Astrocyte (in vitro differentiated cells and primary cell): ENCODE results near the gene ZDHHC14. TPM values are rescaled to one million over a fixed set of nuclear protein-coding genes. Genes with fewer than 3 reads are reported as not detected.

Source experiments
- DNase-seq: peaks from one replicate; pipeline ENCODE4 v3.0.0-alpha.2; 2010; ENCODE audit warnings: low read depth
- FAIRE-seq: peaks from 2 replicates; lab custom pipeline; 2011; peaks lifted over from hg19 to GRCh38; lab: Jason Lieb, UNC
- H2AFZ ChIP-seq: 2 replicates; pipeline ENCODE4 v1.6.0; 2012; ENCODE audit warnings: low read depth, low read length, inconsistent platforms
- H3K27ac ChIP-seq: 2 replicates; pipeline ENCODE4 v1.5.1; 2011; ENCODE audit warnings: low read depth, low read length, inconsistent platforms
- H3K27me3 ChIP-seq: 2 replicates; pipeline ENCODE4 v1.6.0; 2011; ENCODE audit warnings: low read length, inconsistent platforms; ENCODE audit not compliant: insufficient read depth
- H3K36me3 ChIP-seq: 2 replicates; pipeline ENCODE4 v1.5.1; 2011; ENCODE audit warnings: low read length, inconsistent platforms; ENCODE audit not compliant: insufficient read depth
- H3K4me1 ChIP-seq: 2 replicates; pipeline ENCODE4 v1.5.1; 2011; ENCODE audit warnings: low read length, inconsistent platforms; ENCODE audit not compliant: insufficient read depth
- H3K4me2 ChIP-seq: 2 replicates; pipeline ENCODE4 v1.6.0; 2012; ENCODE audit warnings: low read length, inconsistent platforms
- H3K4me3 ChIP-seq: 2 replicates; pipeline ENCODE4 v1.5.1; 2011; ENCODE audit warnings: low read depth, mild to moderate bottlenecking, low read length, inconsistent platforms; ENCODE audit not compliant: insufficient read depth
- H3K79me2 ChIP-seq: 2 replicates; pipeline ENCODE4 v1.6.0; 2012; ENCODE audit warnings: mild to moderate bottlenecking, low read length, inconsistent platforms; ENCODE audit not compliant: insufficient read depth
- H3K9ac ChIP-seq: 2 replicates; pipeline ENCODE4 v1.6.0; 2012; ENCODE audit warnings: mild to moderate bottlenecking, low read length, inconsistent platforms
- H3K9me3 ChIP-seq: 2 replicates; pipeline ENCODE4 v1.5.1; 2012; ENCODE audit warnings: low read depth, mild to moderate bottlenecking, low read length, inconsistent platforms; ENCODE audit not compliant: insufficient read depth
- H4K20me1 ChIP-seq: 2 replicates; pipeline ENCODE4 v1.6.0; 2012; ENCODE audit warnings: low read length, inconsistent platforms; ENCODE audit not compliant: insufficient read depth
- H3K27ac Mint-ChIP-seq: one replicate; pipeline ENCODE4 v1.8.0; 2021; ENCODE audit warnings: mild to moderate bottlenecking, mixed read lengths; ENCODE audit not compliant: unreplicated experiment
- H3K27me3 Mint-ChIP-seq: one replicate; pipeline ENCODE4 v1.8.0; 2021; ENCODE audit warnings: low read depth, mixed read lengths; ENCODE audit not compliant: unreplicated experiment
- H3K36me3 Mint-ChIP-seq: one replicate; pipeline ENCODE4 v1.8.0; 2021; ENCODE audit warnings: low read depth, mixed read lengths; ENCODE audit not compliant: unreplicated experiment
- H3K4me1 Mint-ChIP-seq: one replicate; pipeline ENCODE4 v1.8.0; 2021; ENCODE audit warnings: low read depth, mixed read lengths; ENCODE audit not compliant: unreplicated experiment
- H3K4me3 Mint-ChIP-seq: one replicate; pipeline ENCODE4 v1.8.0; 2021; ENCODE audit warnings: mild to moderate bottlenecking, moderate library complexity, mixed read lengths; ENCODE audit not compliant: unreplicated experiment
- H3K9me3 Mint-ChIP-seq: one replicate; pipeline ENCODE4 v1.8.0; 2021; ENCODE audit warnings: mild to moderate bottlenecking, mixed read lengths; ENCODE audit not compliant: unreplicated experiment
- EZH2 ChIP-seq: IDR thresholded peaks from 2 replicates; pipeline ENCODE4 v1.6.1; 2012; ENCODE audit warnings: mild to moderate bottlenecking, low read length, inconsistent platforms; ENCODE audit not compliant: insufficient read depth
- total RNA-seq: library from RNA; stranded (reverse); gene quantifications from 2 replicates; pipeline ENCODE4 v1.2.1, GENCODE V29; 2021
- TF ChIP-seq, protein P1 (sequence below): IDR thresholded peaks from 2 replicates; pipeline ENCODE4 v1.5.1; 2011; ENCODE audit warnings: low read depth, mild to moderate bottlenecking, inconsistent platforms, low read length, moderate library complexity; ENCODE audit not compliant: insufficient read depth

The ZDHHC14 gene
- total RNA-seq, 1 donor from 2014 or later, result 7.2 TPM

- Histone ChIP-seq H2AFZ (peak overlapping the region; percentile 79), H3K36me3 (no peaks in the 10 kb centered on the region), H3K79me2 (peaks cover 4% of the 10 kb centered on the region), H3K4me3 (peak overlapping the region; percentile 71), H4K20me1 (peaks cover 16% of the 10 kb centered on the region), H3K27ac (peak overlapping the region; percentile 63), H3K9ac (peak overlapping the region; percentile 83), H3K4me2 (peak overlapping the region; percentile 87), H3K4me1 (no peaks in the 10 kb centered on the region), H3K9me3 (no peaks in the 10 kb centered on the region), H3K27me3 (no peaks in the 10 kb centered on the region)
- peak overlapping the region; percentile 87 for H3K4me3 Mint-ChIP-seq
- H3K27me3 Mint-ChIP-seq, result no peaks in the 10 kb centered on the region
- H3K9me3 Mint-ChIP-seq, result no peaks in the 10 kb centered on the region
- H3K27ac Mint-ChIP-seq, result no peak overlapping the region
- DNase-seq, result no peak
- H3K4me1 Mint-ChIP-seq, result peaks cover 9% of the 10 kb centered on the region
- no peaks in the 10 kb centered on the region for H3K36me3 Mint-ChIP-seq
- no peak for FAIRE-seq
- TF ChIP-seq, protein P1, sequence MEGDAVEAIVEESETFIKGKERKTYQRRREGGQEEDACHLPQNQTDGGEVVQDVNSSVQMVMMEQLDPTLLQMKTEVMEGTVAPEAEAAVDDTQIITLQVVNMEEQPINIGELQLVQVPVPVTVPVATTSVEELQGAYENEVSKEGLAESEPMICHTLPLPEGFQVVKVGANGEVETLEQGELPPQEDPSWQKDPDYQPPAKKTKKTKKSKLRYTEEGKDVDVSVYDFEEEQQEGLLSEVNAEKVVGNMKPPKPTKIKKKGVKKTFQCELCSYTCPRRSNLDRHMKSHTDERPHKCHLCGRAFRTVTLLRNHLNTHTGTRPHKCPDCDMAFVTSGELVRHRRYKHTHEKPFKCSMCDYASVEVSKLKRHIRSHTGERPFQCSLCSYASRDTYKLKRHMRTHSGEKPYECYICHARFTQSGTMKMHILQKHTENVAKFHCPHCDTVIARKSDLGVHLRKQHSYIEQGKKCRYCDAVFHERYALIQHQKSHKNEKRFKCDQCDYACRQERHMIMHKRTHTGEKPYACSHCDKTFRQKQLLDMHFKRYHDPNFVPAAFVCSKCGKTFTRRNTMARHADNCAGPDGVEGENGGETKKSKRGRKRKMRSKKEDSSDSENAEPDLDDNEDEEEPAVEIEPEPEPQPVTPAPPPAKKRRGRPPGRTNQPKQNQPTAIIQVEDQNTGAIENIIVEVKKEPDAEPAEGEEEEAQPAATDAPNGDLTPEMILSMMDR, result no peak
- no peak for TF ChIP-seq EZH2
Observed at GRCh38 chr6:157380458-157380778, 572 bp upstream of the ZDHHC14 start.

GRCh38 chr6:157381631-157382621 is 936 bp downstream of the ZDHHC14 start:
- Histone ChIP-seq H3K79me2 (peaks cover 4% of the 10 kb centered on the region), H3K36me3 (no peaks in the 10 kb centered on the region), H3K27me3 (no peaks in the 10 kb centered on the region), H3K4me1 (no peaks in the 10 kb centered on the region), H3K27ac (no peak overlapping the region), H2AFZ (peak overlapping the region; percentile 94), H3K9ac (peak overlapping the region; percentile 83), H3K4me2 (peak overlapping the region; percentile 87), H4K20me1 (peaks cover 19% of the 10 kb centered on the region), H3K4me3 (peak overlapping the region; percentile 71), H3K9me3 (no peaks in the 10 kb centered on the region)
- Mint-ChIP-seq H3K4me3 (peak overlapping the region; percentile 87), H3K9me3 (no peaks in the 10 kb centered on the region), H3K36me3 (peaks cover 3% of the 10 kb centered on the region), H3K27ac (peak overlapping the region; percentile 16), H3K27me3 (no peaks in the 10 kb centered on the region), H3K4me1 (peaks cover 15% of the 10 kb centered on the region)
- no peak for TF ChIP-seq EZH2
- TF ChIP-seq, protein P1, result no peak
- no peak for FAIRE-seq
- peak; percentile 25 for DNase-seq

DNA sequence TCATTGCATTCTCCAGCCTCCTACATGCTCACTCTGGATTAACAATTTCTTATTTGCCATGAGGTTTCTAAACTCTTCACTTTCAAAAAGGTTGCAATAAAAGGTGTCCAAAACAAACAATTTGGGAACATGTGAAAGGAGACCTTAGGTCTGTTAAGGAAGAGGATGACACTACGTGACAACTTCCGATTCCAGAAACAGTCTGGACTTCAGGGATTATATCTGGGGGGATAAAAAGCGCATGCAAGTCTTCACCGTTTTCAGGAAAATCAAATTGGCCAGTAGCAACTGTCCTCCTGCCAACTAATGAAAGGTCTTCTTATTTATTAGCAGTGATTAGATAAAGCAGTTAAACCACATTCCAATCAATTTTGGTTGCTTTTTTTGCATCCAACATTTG is 1.8 kb downstream of the ZDHHC14 start:
- no peaks in the 10 kb centered on the region for H3K9me3 Mint-ChIP-seq
- Histone ChIP-seq H3K9ac (no peak overlapping the region), H3K27ac (no peak overlapping the region), H3K36me3 (no peaks in the 10 kb centered on the region), H3K27me3 (no peaks in the 10 kb centered on the region), H3K4me3 (peak overlapping the region; percentile 71), H3K4me1 (no peaks in the 10 kb centered on the region), H4K20me1 (peaks cover 19% of the 10 kb centered on the region), H2AFZ (no peak overlapping the region), H3K79me2 (peaks cover 4% of the 10 kb centered on the region), H3K9me3 (no peaks in the 10 kb centered on the region), H3K4me2 (peak overlapping the region; percentile 87)
- H3K4me1 Mint-ChIP-seq, result peaks cover 15% of the 10 kb centered on the region
- DNase-seq (no peak), FAIRE-seq (no peak)
- peaks cover 3% of the 10 kb centered on the region for H3K36me3 Mint-ChIP-seq
- H3K27ac Mint-ChIP-seq, result peak overlapping the region; percentile 16
- peak overlapping the region; percentile 87 for H3K4me3 Mint-ChIP-seq
- H3K27me3 Mint-ChIP-seq, result no peaks in the 10 kb centered on the region
- TF ChIP-seq, protein P1, result no peak
- TF ChIP-seq EZH2, result no peak
